HUES48 (cell line): ENCODE measurements around the gene TSSK2.

ENCODE experiments used
- H3K27ac ChIP-seq: one replicate; pipeline ENCODE4 v1.7.0; 2013; ENCODE audit warnings: low read depth, low read length, inconsistent platforms
- H3K27me3 ChIP-seq: 2 replicates; pipeline ENCODE4 v1.6.1; 2013; ENCODE audit warnings: mild to moderate bottlenecking, low read length; ENCODE audit not compliant: control insufficient read depth, insufficient read depth
- H3K36me3 ChIP-seq: 2 replicates; pipeline ENCODE4 v1.6.1; 2013; ENCODE audit warnings: low read length; ENCODE audit not compliant: control insufficient read depth, insufficient read depth
- H3K4me1 ChIP-seq: 2 replicates; pipeline ENCODE4 v1.6.1; 2013; ENCODE audit warnings: mild to moderate bottlenecking, low read length; ENCODE audit not compliant: control insufficient read depth, insufficient read depth
- H3K4me3 ChIP-seq: 2 replicates; pipeline ENCODE4 v1.5.1; 2013; ENCODE audit warnings: mild to moderate bottlenecking, low read depth, low read length
- H3K9ac ChIP-seq: 2 replicates; pipeline ENCODE4 v1.6.1; 2013; ENCODE audit warnings: mild to moderate bottlenecking, low read depth, low read length, moderate library complexity
- H3K9me3 ChIP-seq: 2 replicates; pipeline ENCODE4 v1.6.1; 2013; ENCODE audit warnings: low read length; ENCODE audit not compliant: control insufficient read depth, insufficient read depth

The TSSK2 gene

GRCh38 chr22:19125474-19126308, 5.4 kb upstream of the TSSK2 start:
- H3K4me1 ChIP-seq, result peaks cover 11% of the 10 kb centered on the region
- H3K36me3 ChIP-seq, result no peaks in the 10 kb centered on the region; the same call in 1 of the 2 replicates
- H3K27ac ChIP-seq, result no peak overlapping the region
- H3K9ac ChIP-seq, result no peak overlapping the region
- no peaks in the 10 kb centered on the region for H3K27me3 ChIP-seq
- no peaks in the 10 kb centered on the region for H3K9me3 ChIP-seq
- H3K4me3 ChIP-seq, result no peak overlapping the region

- H3K27me3 ChIP-seq, result no peaks in the 10 kb centered on the region
- H3K9ac ChIP-seq, result no peak overlapping the region
- H3K4me1 ChIP-seq, result peaks cover 5% of the 10 kb centered on the region
- no peak overlapping the region for H3K4me3 ChIP-seq
- no peaks in the 10 kb centered on the region; the same call in 1 of the 2 replicates for H3K36me3 ChIP-seq
- H3K9me3 ChIP-seq, result no peaks in the 10 kb centered on the region
- H3K27ac ChIP-seq, result no peak overlapping the region
These were observed 4.5 kb upstream of the TSSK2 start for GRCh38 chr22:19126309-19127273.

- Histone ChIP-seq H3K27me3 (no peaks in the 10 kb centered on the region), H3K4me1 (peaks cover 5% of the 10 kb centered on the region), H3K9me3 (no peaks in the 10 kb centered on the region), H3K9ac (no peak overlapping the region), H3K4me3 (no peak overlapping the region), H3K27ac (no peak overlapping the region), H3K36me3 (no peaks in the 10 kb centered on the region)
These were observed 3.6 kb upstream of the TSSK2 start for GRCh38 chr22:19127329-19128008.

- Histone ChIP-seq H3K4me3 (no peak overlapping the region), H3K4me1 (peaks cover 3% of the 10 kb centered on the region), H3K9me3 (no peaks in the 10 kb centered on the region), H3K9ac (no peak overlapping the region), H3K36me3 (peaks cover 3% of the 10 kb centered on the region; the same call in 1 of the 2 replicates), H3K27me3 (no peaks in the 10 kb centered on the region), H3K27ac (no peak overlapping the region)
These were observed 3.1 kb upstream of the TSSK2 start for GRCh38 chr22:19128009-19128401.

- Histone ChIP-seq H3K27ac (no peak overlapping the region), H3K4me3 (no peak overlapping the region), H3K27me3 (no peaks in the 10 kb centered on the region), H3K36me3 (peaks cover 14% of the 10 kb centered on the region), H3K9ac (no peak overlapping the region), H3K4me1 (no peaks in the 10 kb centered on the region), H3K9me3 (no peaks in the 10 kb centered on the region)
These were observed 2.0 kb upstream of the TSSK2 start for GRCh38 chr22:19128946-19129727.

- Histone ChIP-seq H3K4me3 (no peak overlapping the region), H3K9me3 (no peaks in the 10 kb centered on the region), H3K9ac (no peak overlapping the region), H3K27ac (no peak overlapping the region), H3K4me1 (no peaks in the 10 kb centered on the region), H3K36me3 (peaks cover 22% of the 10 kb centered on the region), H3K27me3 (no peaks in the 10 kb centered on the region)
These were observed 1.2 kb upstream of the TSSK2 start for GRCh38 chr22:19129871-19130270.

GRCh38 chr22:19131685-19132015, 542 bp downstream of the TSSK2 start:
- H3K36me3 ChIP-seq, result peaks cover 34% of the 10 kb centered on the region
- H3K9ac ChIP-seq, result no peak overlapping the region
- H3K27ac ChIP-seq, result no peak overlapping the region
- no peaks in the 10 kb centered on the region for H3K4me1 ChIP-seq
- no peaks in the 10 kb centered on the region for H3K27me3 ChIP-seq
- no peaks in the 10 kb centered on the region for H3K9me3 ChIP-seq
- no peak overlapping the region for H3K4me3 ChIP-seq

- Histone ChIP-seq H3K27me3 (no peaks in the 10 kb centered on the region), H3K9ac (no peak overlapping the region), H3K4me3 (no peak overlapping the region), H3K9me3 (no peaks in the 10 kb centered on the region), H3K36me3 (peaks cover 39% of the 10 kb centered on the region), H3K4me1 (no peaks in the 10 kb centered on the region), H3K27ac (no peak overlapping the region)
These were observed 1.0 kb downstream of the TSSK2 start for GRCh38 chr22:19132153-19132552.

GRCh38 chr22:19132693-19133400, 1.7 kb downstream of the TSSK2 start:
- H3K4me3 ChIP-seq, result no peak overlapping the region
- H3K27ac ChIP-seq, result no peak overlapping the region
- H3K27me3 ChIP-seq, result no peaks in the 10 kb centered on the region
- H3K4me1 ChIP-seq, result no peaks in the 10 kb centered on the region
- H3K9me3 ChIP-seq, result no peaks in the 10 kb centered on the region
- no peak overlapping the region for H3K9ac ChIP-seq
- H3K36me3 ChIP-seq, result peaks cover 46% of the 10 kb centered on the region

GRCh38 chr22:19133561-19133960, 2.5 kb downstream of the TSSK2 start:
- Histone ChIP-seq H3K9me3 (no peaks in the 10 kb centered on the region), H3K9ac (no peak overlapping the region), H3K4me3 (no peak overlapping the region), H3K27me3 (no peaks in the 10 kb centered on the region), H3K36me3 (peaks cover 53% of the 10 kb centered on the region), H3K4me1 (no peaks in the 10 kb centered on the region), H3K27ac (no peak overlapping the region)
